ENCODE data around the gene CARS2. TPM values are rescaled to one million over a fixed set of nuclear protein-coding genes. Genes with fewer than 3 reads are reported as not detected.

The CARS2 gene
- total and polyA plus RNA-seq, 2 of the 8 experiments (the other 6 are each of a cell fraction or from before 2014, with no cell fraction given) = 47.7 to 55.9 TPM

DNA sequence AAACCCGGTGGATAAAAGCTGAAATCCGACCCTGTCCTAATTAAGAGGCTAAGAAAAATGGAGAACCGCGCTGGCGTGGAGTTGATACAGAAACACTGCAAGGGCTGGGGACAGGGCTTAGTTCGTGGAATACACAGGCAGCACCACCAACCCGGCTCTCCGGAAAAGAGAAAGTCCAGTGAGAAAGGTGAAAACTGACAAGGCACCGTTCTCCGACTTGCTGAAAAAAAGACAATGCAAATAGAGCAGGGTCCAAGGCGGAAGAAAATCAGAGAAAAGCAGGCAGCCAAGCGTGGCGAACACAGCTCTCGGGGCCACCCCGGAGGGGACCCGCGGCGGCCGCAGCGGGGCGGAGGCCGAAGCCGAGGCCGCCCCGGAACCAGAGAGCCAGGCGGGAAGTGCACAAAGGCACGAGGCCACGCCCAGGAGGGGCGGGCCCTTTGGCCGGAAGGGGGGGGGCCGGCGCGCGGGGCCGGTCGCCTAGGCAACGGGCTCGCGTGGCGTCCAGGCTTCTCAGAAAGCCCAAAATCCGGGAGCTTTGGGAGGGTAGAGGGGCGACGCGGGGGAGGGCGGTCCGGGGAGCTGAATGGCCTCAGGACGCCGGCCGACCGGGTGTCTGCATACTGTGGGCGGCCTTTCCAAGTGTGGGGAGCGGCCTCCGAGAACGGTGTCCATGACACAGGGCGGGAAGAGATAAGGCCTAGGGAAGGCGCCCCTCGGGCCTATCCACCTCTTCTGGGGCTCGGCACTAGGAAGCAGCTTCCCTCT, 6.3 kb upstream of the CARS2 start (continued):
- no peak for TF ChIP-seq YY1 (IDR thresholded peaks at IDR 0.05; ENCODE audit: low read depth, low read length)
- no peak for TF ChIP-seq EP300 (IDR thresholded peaks at IDR 0.05; ENCODE audit: borderline replicate concordance in 1 of 2, low read depth in 2 of 2, low read length in 2 of 2)
- TF ChIP-seq CHD2 (IDR thresholded peaks at IDR 0.05; ENCODE audit: low read length) = no peak
- TF ChIP-seq RBBP5 (IDR thresholded peaks at IDR 0.05; ENCODE audit: borderline replicate concordance, low read depth, low read length) = no peak; the same call in 1 of the 2 replicates
- TF ChIP-seq JUND (IDR thresholded peaks at IDR 0.05; ENCODE audit: low read length) = no peak
- TF ChIP-seq, protein P1, sequence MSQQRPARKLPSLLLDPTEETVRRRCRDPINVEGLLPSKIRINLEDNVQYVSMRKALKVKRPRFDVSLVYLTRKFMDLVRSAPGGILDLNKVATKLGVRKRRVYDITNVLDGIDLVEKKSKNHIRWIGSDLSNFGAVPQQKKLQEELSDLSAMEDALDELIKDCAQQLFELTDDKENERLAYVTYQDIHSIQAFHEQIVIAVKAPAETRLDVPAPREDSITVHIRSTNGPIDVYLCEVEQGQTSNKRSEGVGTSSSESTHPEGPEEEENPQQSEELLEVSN (IDR thresholded peaks at IDR 0.05) = no peak
- no peak for TF ChIP-seq CHD1 (IDR thresholded peaks at IDR 0.05; ENCODE audit: low read depth, low read length)
- no peak for TF ChIP-seq CEBPB (IDR thresholded peaks at IDR 0.05; ENCODE audit: low read depth, low read length)
- TF ChIP-seq RAD21 (IDR thresholded peaks at IDR 0.05 in 1 of 2, conservative IDR thresholded peaks at IDR 0.05 in 1 of 2; ENCODE audit: low read depth in 2 of 2, low read length in 2 of 2) = no peak
- TF ChIP-seq, protein P2, sequence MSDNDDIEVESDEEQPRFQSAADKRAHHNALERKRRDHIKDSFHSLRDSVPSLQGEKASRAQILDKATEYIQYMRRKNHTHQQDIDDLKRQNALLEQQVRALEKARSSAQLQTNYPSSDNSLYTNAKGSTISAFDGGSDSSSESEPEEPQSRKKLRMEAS (IDR thresholded peaks at IDR 0.05) = peak; percentile 54; the same call in 1 of the 2 replicates
- TF ChIP-seq SIX5 (IDR thresholded peaks at IDR 0.05; ENCODE audit: low read depth, low read length) = no peak
- no peak for TF ChIP-seq EZH2 (IDR thresholded peaks at IDR 0.05; ENCODE audit: low read depth, low read length, severe bottlenecking)
- no peak for TF ChIP-seq MAFK (IDR thresholded peaks at IDR 0.05; ENCODE audit: low read depth, low read length)
- no peak for TF ChIP-seq SRF (IDR thresholded peaks at IDR 0.05; ENCODE audit: low read depth, low read length)
- TF ChIP-seq POLR2AphosphoS5 (IDR thresholded peaks at IDR 0.05; ENCODE audit: low read depth, low read length) = no peak
- no peak for TF ChIP-seq FOSL1 (IDR thresholded peaks at IDR 0.05; ENCODE audit: insufficient read depth, low read depth, low read length)
- peak in 1 of 2 experiments; percentile 28; a peak in 1 of 3 replicates for TF ChIP-seq POLR2A (IDR thresholded peaks at IDR 0.05; ENCODE audit: control extremely low read depth in 1 of 2, low read depth in 2 of 2, low read length in 2 of 2)
- TF ChIP-seq, protein P3, sequence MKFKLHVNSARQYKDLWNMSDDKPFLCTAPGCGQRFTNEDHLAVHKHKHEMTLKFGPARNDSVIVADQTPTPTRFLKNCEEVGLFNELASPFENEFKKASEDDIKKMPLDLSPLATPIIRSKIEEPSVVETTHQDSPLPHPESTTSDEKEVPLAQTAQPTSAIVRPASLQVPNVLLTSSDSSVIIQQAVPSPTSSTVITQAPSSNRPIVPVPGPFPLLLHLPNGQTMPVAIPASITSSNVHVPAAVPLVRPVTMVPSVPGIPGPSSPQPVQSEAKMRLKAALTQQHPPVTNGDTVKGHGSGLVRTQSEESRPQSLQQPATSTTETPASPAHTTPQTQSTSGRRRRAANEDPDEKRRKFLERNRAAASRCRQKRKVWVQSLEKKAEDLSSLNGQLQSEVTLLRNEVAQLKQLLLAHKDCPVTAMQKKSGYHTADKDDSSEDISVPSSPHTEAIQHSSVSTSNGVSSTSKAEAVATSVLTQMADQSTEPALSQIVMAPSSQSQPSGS (IDR thresholded peaks at IDR 0.05; ENCODE audit: low read length) = no peak
- peak; percentile 84 for TF ChIP-seq ASH2L (IDR thresholded peaks at IDR 0.05; ENCODE audit: low read length)
- 0 out of 2 replicates have a peak, but pooled peaks have one; percentile 17 for TF ChIP-seq EGR1 (IDR thresholded peaks at IDR 0.05; ENCODE audit: borderline replicate concordance, low read depth, low read length)
- TF ChIP-seq, protein P4, sequence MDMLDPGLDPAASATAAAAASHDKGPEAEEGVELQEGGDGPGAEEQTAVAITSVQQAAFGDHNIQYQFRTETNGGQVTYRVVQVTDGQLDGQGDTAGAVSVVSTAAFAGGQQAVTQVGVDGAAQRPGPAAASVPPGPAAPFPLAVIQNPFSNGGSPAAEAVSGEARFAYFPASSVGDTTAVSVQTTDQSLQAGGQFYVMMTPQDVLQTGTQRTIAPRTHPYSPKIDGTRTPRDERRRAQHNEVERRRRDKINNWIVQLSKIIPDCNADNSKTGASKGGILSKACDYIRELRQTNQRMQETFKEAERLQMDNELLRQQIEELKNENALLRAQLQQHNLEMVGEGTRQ (IDR thresholded peaks at IDR 0.05; ENCODE audit: low read length) = no peak

Measured in H1 (cell line).